Measurements from ENCODE around the gene CUTC.

- TF ChIP-seq EZH2 (IDR thresholded peaks at IDR 0.05): no peak
- no peak for TF ChIP-seq CTCF (IDR thresholded peaks at IDR 0.05 in 2 of 3, conservative IDR thresholded peaks at IDR 0.05 in 1 of 3; ENCODE audit: borderline replicate concordance in 1 of 3, insufficient read depth in 1 of 3, low read depth in 2 of 3, low read length in 2 of 3)
- TF ChIP-seq POLR2A (IDR thresholded peaks at IDR 0.05; ENCODE audit: borderline replicate concordance, extremely low read depth, insufficient read depth, insufficient read length): no peak
- TF ChIP-seq EGR1 (IDR thresholded peaks at IDR 0.05; ENCODE audit: low read depth): no peak
- TF ChIP-seq FOSL1 (IDR thresholded peaks at IDR 0.05; ENCODE audit: low read depth): no peak
- TF ChIP-seq REST (IDR thresholded peaks at IDR 0.05; ENCODE audit: low read depth): no peak
- TF ChIP-seq POLR2AphosphoS5 (IDR thresholded peaks at IDR 0.05; ENCODE audit: low read depth, low read length): no peak
- no peak for TF ChIP-seq TCF7L2 (IDR thresholded peaks at IDR 0.05; ENCODE audit: borderline replicate concordance, extremely low read depth, insufficient read depth, insufficient read length)
- no peak for TF ChIP-seq ZNF274 (IDR thresholded peaks at IDR 0.05; ENCODE audit: low read depth, low read length)
- no peak for TF ChIP-seq ZBTB33 (IDR thresholded peaks at IDR 0.05; ENCODE audit: extremely low read depth, insufficient replicate concordance, low read length)
Observed at GRCh38 chr10:99758211-99758891, 26.3 kb downstream of the CUTC start.

Measured in HCT116 (cell line).